HFFc6 (cell line): Measurements from ENCODE around the gene VMAC. TPM values are rescaled to one million over a fixed set of nuclear protein-coding genes. Genes with fewer than 3 reads are reported as not detected.

Experiments
- DNase-seq: peaks from one replicate; pipeline ENCODE4 v3.0.0-alpha.2; 2018
- H3K27ac Mint-ChIP-seq: 2 replicates; pipeline ENCODE4 v1.8.0; 2020; ENCODE audit warnings: mild to moderate bottlenecking, mixed read lengths
- H3K27me3 Mint-ChIP-seq: 2 replicates; pipeline ENCODE4 v1.8.0; 2021; ENCODE audit warnings: mild to moderate bottlenecking, moderate library complexity, mixed read lengths; ENCODE audit not compliant: insufficient read depth
- H3K36me3 Mint-ChIP-seq: 2 replicates; pipeline ENCODE4 v1.8.0; 2021; ENCODE audit warnings: low read depth, mixed read lengths
- H3K4me1 Mint-ChIP-seq: 2 replicates; pipeline ENCODE4 v1.8.0; 2020; ENCODE audit warnings: low read depth, mixed read lengths
- H3K4me3 Mint-ChIP-seq: 2 replicates; pipeline ENCODE4 v1.8.0; 2020; ENCODE audit warnings: mild to moderate bottlenecking, moderate library complexity, mixed read lengths
- H3K9me3 Mint-ChIP-seq: 2 replicates; pipeline ENCODE4 v1.8.0; 2020; ENCODE audit warnings: mild to moderate bottlenecking, mixed read lengths
- total RNA-seq, 6 experiments: library from RNA; stranded (reverse); fragmentation: NEBNext Ultra II Directional; extraction: Animal tissue kit (Norgen Biotek cat#: 25700); gene quantifications; 2 replicates in 1 of 6; 3 replicates in 5 of 6; pipeline ENCODE4 v1.2.3, GENCODE V29; 2021
- TF ChIP-seq, protein P1 (sequence below): fragments of 200-600 bp; sonication (generic); IDR thresholded peaks from 2 replicates; pipeline ENCODE4 v1.5.0; 2021; ENCODE audit warnings: antibody characterized with exemption, mild to moderate bottlenecking

The VMAC gene
- total RNA-seq, 6 experiments from 2014 or later, result 1.8 to 2.4 (median 1.9) TPM

DNA sequence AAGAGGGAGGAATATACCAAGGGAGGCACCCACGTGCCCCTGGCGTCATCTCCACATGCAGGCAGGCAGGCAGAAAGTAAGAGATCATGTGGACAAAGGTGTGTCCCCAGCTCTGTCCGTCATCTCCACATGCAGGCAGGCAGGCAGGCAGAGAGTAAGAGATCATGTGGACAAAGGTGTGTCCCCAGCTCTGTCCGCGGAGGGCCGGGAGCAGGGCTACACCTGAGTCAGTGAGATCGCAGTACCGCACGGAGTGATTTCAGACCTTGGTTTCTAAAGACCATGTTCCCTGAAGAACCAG is 31.6 kb downstream of the VMAC start:
- Mint-ChIP-seq H3K4me3 (peak overlapping the region; percentile 62; the same call in 1 of the 2 replicates), H3K27me3 (no peaks in the 10 kb centered on the region; the same call in 1 of the 2 replicates), H3K27ac (peak overlapping the region; percentile 85), H3K9me3 (no peaks in the 10 kb centered on the region), H3K36me3 (peaks cover 17% of the 10 kb centered on the region; the same call in 1 of the 2 replicates), H3K4me1 (peaks cover 31% of the 10 kb centered on the region)
- TF ChIP-seq, protein P1, sequence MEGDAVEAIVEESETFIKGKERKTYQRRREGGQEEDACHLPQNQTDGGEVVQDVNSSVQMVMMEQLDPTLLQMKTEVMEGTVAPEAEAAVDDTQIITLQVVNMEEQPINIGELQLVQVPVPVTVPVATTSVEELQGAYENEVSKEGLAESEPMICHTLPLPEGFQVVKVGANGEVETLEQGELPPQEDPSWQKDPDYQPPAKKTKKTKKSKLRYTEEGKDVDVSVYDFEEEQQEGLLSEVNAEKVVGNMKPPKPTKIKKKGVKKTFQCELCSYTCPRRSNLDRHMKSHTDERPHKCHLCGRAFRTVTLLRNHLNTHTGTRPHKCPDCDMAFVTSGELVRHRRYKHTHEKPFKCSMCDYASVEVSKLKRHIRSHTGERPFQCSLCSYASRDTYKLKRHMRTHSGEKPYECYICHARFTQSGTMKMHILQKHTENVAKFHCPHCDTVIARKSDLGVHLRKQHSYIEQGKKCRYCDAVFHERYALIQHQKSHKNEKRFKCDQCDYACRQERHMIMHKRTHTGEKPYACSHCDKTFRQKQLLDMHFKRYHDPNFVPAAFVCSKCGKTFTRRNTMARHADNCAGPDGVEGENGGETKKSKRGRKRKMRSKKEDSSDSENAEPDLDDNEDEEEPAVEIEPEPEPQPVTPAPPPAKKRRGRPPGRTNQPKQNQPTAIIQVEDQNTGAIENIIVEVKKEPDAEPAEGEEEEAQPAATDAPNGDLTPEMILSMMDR, result no peak
- no peak for DNase-seq

DNA sequence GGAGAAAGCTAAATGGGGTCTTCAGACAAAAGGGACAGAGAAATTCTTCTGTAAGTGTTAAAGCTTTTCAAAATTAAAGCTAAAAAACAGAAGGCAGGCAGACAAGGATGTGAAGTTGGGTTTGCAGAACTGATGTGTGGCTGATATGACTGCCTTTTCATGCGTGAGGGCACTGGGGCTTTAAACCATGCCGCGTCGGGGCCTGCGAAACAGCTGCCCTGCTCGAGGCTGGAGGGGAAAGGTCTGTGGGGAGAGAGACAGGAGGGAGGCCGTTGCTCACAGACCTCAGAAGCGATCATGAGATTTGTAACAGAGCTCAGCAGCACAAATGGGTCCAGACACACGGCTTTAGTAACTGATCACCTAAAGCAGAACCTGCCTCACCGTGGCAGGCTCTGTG is 32.9 kb downstream of the VMAC start:
- TF ChIP-seq, protein P1, result no peak; the same call in 1 of the 2 replicates
- H3K4me3 Mint-ChIP-seq, result no peak overlapping the region

DNA sequence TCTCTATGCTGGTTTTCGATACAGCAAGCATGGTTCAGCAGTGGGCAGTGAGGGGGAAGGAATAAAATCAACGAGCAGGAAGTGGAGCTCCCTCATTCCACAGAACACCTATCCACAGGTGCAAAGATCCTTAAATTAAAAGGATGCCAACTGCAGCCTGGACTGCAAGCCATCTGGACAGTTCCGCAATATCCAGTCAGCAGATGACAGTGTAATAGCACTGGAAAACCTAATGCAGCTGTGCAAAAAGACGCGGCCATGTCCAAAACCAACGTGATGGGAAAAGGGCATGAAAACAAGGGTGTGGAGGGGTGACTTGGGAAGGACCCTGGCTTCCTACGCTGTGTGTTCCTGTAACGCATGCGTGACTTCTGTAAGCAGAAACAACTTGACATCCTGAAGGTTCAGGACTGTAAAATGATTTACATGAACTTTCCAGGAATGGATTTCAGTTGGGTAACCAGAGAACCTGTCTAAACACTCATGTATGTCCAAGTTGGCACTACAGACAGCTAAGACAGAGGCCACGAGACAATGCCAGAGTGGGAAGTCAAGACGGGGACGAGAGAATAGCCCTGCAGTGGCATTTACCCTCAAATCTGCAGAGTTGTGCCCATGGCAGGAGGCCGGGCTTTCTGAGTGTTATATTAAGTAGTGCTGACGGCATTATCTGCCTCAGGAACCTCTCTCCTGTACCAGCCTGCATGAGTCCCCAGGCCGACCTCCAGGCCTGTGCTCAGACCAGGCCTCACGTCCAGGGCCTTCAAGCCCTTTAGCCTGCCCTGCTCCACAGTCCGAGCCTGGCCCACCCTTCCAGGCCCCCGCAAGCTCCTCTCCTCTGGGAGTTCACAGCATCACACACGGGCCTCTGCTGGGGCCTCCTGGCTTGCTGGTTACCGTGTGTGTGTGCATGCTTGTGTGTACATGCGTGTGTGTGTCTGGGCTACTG is 35.9 kb downstream of the VMAC start:
- Mint-ChIP-seq H3K9me3 (no peaks in the 10 kb centered on the region), H3K4me1 (peaks cover 36% of the 10 kb centered on the region), H3K27me3 (peaks cover 1% of the 10 kb centered on the region; the same call in 1 of the 2 replicates), H3K36me3 (peaks cover 17% of the 10 kb centered on the region; the same call in 1 of the 2 replicates), H3K4me3 (no peak overlapping the region), H3K27ac (no peak overlapping the region)
- TF ChIP-seq, protein P1, result no peak
- no peak for DNase-seq

More for the DNA sequence above, 32.9 kb downstream of the VMAC start:
- no peaks in the 10 kb centered on the region; the same call in 1 of the 2 replicates for H3K27me3 Mint-ChIP-seq
- no peak overlapping the region for H3K27ac Mint-ChIP-seq
- H3K4me1 Mint-ChIP-seq, result peaks cover 31% of the 10 kb centered on the region
- no peak for DNase-seq
- H3K36me3 Mint-ChIP-seq, result peaks cover 17% of the 10 kb centered on the region; the same call in 1 of the 2 replicates
- no peaks in the 10 kb centered on the region for H3K9me3 Mint-ChIP-seq

DNA sequence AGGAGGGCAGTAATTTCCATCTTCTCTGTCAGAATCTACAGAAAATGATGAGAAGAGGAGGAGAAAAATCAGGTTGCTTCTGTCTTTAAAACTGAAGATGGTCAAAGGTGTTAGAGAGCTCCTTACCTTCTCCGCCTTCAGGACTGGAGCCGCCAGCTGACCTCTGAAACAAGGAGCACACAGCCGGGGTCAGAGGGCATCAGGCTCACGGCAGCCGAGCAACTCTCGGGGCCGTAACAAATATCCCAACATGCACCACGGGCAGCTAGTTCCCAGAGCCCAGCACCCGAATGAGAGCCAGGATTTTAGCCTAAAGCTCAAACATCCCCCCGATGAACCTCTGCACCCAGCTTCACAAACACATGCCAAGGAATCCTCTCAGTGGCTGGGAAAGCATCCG is 37.0 kb downstream of the VMAC start:
- Mint-ChIP-seq H3K4me3 (no peak overlapping the region), H3K27ac (peak overlapping the region; percentile 24; the same call in 1 of the 2 replicates), H3K27me3 (peaks cover 1% of the 10 kb centered on the region; the same call in 1 of the 2 replicates), H3K4me1 (peaks cover 24% of the 10 kb centered on the region), H3K36me3 (peaks cover 15% of the 10 kb centered on the region; the same call in 1 of the 2 replicates), H3K9me3 (no peaks in the 10 kb centered on the region)
- TF ChIP-seq, protein P1, result no peak
- DNase-seq, result no peak

DNA sequence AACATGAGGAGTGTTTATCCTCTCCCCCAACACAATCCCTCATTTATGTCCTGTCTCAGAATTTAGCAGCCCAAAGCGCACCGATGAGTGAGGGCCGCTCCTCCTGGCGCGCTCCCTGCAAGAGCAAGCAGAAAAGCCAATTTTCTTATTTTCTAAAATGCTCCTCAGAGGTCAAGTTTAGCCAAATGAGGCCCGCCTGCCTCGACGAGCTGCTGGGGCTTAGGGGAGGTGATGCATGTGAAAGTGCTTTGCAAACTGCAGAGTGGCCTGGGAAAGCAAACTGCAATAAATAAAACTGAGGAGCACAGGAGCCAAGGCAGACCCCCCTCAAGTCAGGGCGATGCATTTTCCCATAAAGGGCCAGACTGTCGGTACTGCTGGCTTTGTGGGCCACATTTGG is 38.4 kb downstream of the VMAC start:
- peaks cover 1% of the 10 kb centered on the region for H3K27me3 Mint-ChIP-seq
- no peak overlapping the region; the same call in 1 of the 2 replicates for H3K27ac Mint-ChIP-seq
- no peak for DNase-seq
- peaks cover 1% of the 10 kb centered on the region; the same call in 1 of the 2 replicates for H3K36me3 Mint-ChIP-seq
- no peak overlapping the region for H3K4me3 Mint-ChIP-seq
- peaks cover 23% of the 10 kb centered on the region for H3K4me1 Mint-ChIP-seq
- TF ChIP-seq, protein P1, result no peak
- no peaks in the 10 kb centered on the region for H3K9me3 Mint-ChIP-seq
